Upper lobe of left lung (tissue), 6 donors: ENCODE measurements around the gene C15orf39. TPM values are rescaled to one million over a fixed set of nuclear protein-coding genes. Genes with fewer than 3 reads are reported as not detected.

Source experiments
- ATAC-seq, 2 donors: fragments of 200-7000 bp; cut with Tn5 transposase; one replicate each; pipeline ENCODE4 v1.9.1; 2022; ENCODE audit warnings: mild to moderate bottlenecking in 2 of 2, moderate library complexity in 2 of 2; ENCODE audit not compliant: low FRiP score in 2 of 2
- DNase-seq, 2 donors: peaks; one replicate each; pipeline ENCODE4 v3.0.0-alpha.2; 2019 to 2020
- H3K27ac ChIP-seq, 4 donors: fragments of 200-600 bp; sonication (generic); one replicate each; pipeline ENCODE4 v1.5.1; 2016 to 2019
- H3K27me3 ChIP-seq, 4 donors: fragments of 200-600 bp; sonication (generic); one replicate each; pipeline ENCODE4 v1.5.1; 2017 to 2019
- H3K36me3 ChIP-seq, 4 donors: fragments of 200-600 bp; sonication (generic); one replicate each; pipeline ENCODE4 v1.5.1; 2016 to 2019
- H3K4me1 ChIP-seq, 4 donors: fragments of 200-600 bp; sonication (generic); one replicate each; pipeline ENCODE4 v1.5.1; 2018 to 2019
- H3K4me3 ChIP-seq, 4 donors: fragments of 200-600 bp; sonication (generic); one replicate each; pipeline ENCODE4 v1.5.1; 2017 to 2019; ENCODE audit warnings: mild to moderate bottlenecking in 2 of 4, moderate library complexity in 1 of 4
- H3K9me3 ChIP-seq, 4 donors: fragments of 200-600 bp; sonication (generic); one replicate each; pipeline ENCODE4 v1.5.1; 2018 to 2019
- CTCF ChIP-seq, 6 experiments: fragments of 450-650 bp in 4 of 6; fragments of 200-600 bp in 2 of 6; sonication (generic) in 2 of 6; IDR thresholded peaks; one replicate each; pipeline ENCODE4 v1.5.1; 2016 to 2019; ENCODE audit warnings: antibody characterized with exemption in 6 of 6
- EP300 ChIP-seq, 4 donors: sonication (generic); formaldehyde crosslinking; IDR thresholded peaks; one replicate each; pipeline ENCODE4 v1.5.1; 2017; ENCODE audit warnings: antibody characterized with exemption in 4 of 4, control low read depth in 2 of 4
- POLR2A ChIP-seq, 4 donors: fragments of 450-650 bp; IDR thresholded peaks; one replicate each; pipeline ENCODE4 v1.5.1; 2016 to 2017; ENCODE audit warnings: antibody characterized with exemption in 4 of 4, mild to moderate bottlenecking in 2 of 4
- POLR2AphosphoS5 ChIP-seq, 2 donors: sonication (generic); formaldehyde crosslinking; IDR thresholded peaks; one replicate each; pipeline ENCODE4 v1.5.1; 2017; ENCODE audit warnings: antibody characterized with exemption in 2 of 2
- WGBS, 2 donors: methylation state at CpG; one replicate each; pipeline ENCODE4 v1.1.5; 2017 to 2018; 5-methylcytosine and 5-hydroxymethylcytosine counted together
- total RNA-seq, 6 donors: library from RNA; depleted of rRNA in 4 of 6; stranded (reverse); fragments of >200 nt in 4 of 6; gene quantifications; one replicate each; pipeline versions ENCODE4 v1.1.0 to v1.2.1, GENCODE V29; 2016 to 2021
- donor health status: DM: no; HTN: no; CAD: no; lungs with moderate emphysema.
- donor health status: DM: no; HTN: yes; CAD: no; lungs with severe emphysema.

C15orf39 gene
- total RNA-seq, 6 donors from 2014 or later = 25.4 to 44.6 (median 37.5) TPM

DNA sequence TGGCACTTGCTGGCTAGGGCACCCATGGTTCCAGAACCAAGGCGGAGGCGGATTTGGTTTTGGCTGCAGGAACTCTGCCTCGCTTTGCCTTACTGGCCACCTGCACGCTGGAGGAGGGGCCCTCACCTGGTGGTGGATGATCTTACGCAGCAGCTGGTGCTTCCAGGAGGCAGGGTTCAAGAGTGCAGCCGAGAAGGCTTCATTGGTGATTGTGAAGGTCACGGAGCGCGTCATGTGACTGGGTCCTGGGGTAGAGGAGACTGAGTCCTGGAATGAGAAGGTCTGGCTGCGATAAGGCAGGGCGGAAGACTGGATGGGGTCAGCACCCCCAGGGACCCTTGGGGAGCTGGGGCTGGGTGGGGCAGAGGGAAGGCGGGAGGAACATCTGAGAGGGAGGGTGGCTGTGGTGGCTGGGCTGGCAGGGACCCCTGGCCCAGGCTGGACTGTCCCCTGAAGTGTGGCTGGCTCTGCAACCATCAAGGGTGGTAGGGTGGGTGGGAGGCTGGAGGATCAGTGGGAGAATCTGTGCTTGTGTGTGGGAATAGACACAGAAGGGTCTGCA lies 30.7 kb downstream of the C15orf39 start:
- ATAC-seq (no peak), DNase-seq (no peak)
- H3K9me3 ChIP-seq = no peaks in the 10 kb centered on the region
- TF ChIP-seq CTCF (IDR thresholded peaks at IDR 0.05) (no peak), POLR2A (IDR thresholded peaks at IDR 0.05) (no peak), POLR2AphosphoS5 (IDR thresholded peaks at IDR 0.05) (no peak), EP300 (IDR thresholded peaks at IDR 0.05) (no peak)
- H3K4me3 ChIP-seq = no peak overlapping the region
- H3K27me3 ChIP-seq = no peaks in the 10 kb centered on the region
- 92 to 96% methylated on average over 6 to 12 of the region's 12 CpGs for WGBS, 2 donors
- H3K36me3 ChIP-seq = no peaks in the 10 kb centered on the region
- no peak overlapping the region for H3K27ac ChIP-seq
- H3K4me1 ChIP-seq = peaks cover 0 to 7% (median 2%) of the 10 kb centered on the region in 4 donors

DNA sequence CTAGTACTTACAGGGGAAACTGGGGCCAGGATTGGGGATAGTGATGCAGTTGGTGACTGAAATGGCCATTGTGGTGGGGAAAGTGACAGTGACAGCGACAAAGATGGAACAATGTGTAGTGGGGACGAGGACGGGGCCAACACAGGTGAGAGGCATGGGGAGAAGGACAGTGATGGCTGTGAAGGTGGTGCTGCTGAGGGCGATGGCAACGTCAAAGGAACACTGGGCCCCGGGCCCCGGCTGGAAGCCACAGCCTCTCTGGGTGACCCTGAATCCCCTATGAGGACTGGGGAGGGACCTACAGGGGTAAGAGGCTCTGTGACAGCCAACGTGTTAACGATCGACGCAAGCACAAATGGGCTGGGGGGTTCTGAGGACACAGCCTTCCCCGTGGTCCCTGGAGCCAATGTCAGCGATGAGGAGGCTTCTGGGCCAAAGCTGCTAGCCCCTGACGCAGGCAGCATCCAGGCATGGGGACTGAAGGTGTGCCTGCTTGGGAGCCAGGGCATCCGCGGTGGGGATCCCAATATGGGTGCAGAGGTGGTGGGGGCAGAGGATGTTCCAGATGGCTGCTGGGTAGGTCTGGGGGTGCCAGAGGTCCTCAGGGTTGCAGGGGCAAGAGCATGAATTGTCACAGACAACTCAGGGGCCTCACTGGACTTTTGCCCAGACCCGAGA lies 31.3 kb downstream of the C15orf39 start:
- 86 to 93% methylated on average over 12 to 17 of the region's 17 CpGs for WGBS, 2 donors
- Histone ChIP-seq H3K9me3 (no peaks in the 10 kb centered on the region), H3K27me3 (no peaks in the 10 kb centered on the region), H3K4me3 (no peak overlapping the region), H3K27ac (no peak overlapping the region), H3K36me3 (no peaks in the 10 kb centered on the region), H3K4me1 (peaks cover 0 to 7% (median 2%) of the 10 kb centered on the region in 4 donors)
- ATAC-seq (no peak), DNase-seq (no peak)
- TF ChIP-seq POLR2AphosphoS5 (IDR thresholded peaks at IDR 0.05) (no peak), EP300 (IDR thresholded peaks at IDR 0.05) (no peak), CTCF (IDR thresholded peaks at IDR 0.05) (no peak), POLR2A (IDR thresholded peaks at IDR 0.05) (no peak)

DNA sequence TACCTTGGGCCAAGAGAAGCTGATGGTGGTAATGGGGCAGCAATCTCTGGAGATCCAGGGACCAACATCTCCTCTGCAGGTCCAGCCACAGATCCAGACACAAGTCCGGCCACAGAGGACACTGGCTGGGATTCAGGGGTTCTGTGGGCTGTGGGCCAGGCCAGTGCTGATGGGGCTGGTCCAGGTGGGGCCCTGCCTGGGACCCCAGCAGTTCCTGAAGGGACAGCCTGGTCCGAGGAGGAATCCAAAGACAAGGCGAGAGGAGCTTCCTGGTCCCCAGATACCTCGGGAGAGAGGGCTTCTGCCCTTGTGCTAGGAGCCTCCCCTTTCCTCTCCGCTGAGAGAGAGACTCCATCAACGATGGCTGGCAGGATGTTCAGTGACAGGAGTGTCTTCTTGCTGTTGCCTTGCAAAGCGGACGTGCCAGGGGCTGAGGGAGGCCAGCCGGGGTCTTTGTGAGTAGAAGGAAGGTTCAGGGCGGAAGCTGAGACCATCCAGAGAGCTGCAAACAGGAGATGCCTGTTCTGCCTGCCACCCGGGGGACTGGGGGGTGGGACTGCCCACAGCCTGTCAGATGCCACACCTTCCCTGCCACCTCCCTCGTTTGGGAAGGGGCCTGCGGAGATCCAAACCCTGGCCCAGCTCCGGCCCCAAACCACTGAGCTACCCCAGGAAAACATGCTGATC lies 32.0 kb downstream of the C15orf39 start:
- ATAC-seq (no peak), DNase-seq (no peak)
- Histone ChIP-seq H3K36me3 (no peaks in the 10 kb centered on the region), H3K9me3 (no peaks in the 10 kb centered on the region), H3K4me3 (no peak overlapping the region), H3K4me1 (peaks cover 0 to 7% (median 2%) of the 10 kb centered on the region in 4 donors), H3K27me3 (no peaks in the 10 kb centered on the region), H3K27ac (no peak overlapping the region)
- TF ChIP-seq CTCF (IDR thresholded peaks at IDR 0.05) (no peak), POLR2A (IDR thresholded peaks at IDR 0.05) (no peak)
- WGBS, 2 donors = 65 to 71% methylated on average over 6 to 14 of the region's 14 CpGs

GRCh38 chr15:75234191-75234810 lies 32.6 kb downstream of the C15orf39 start:
- TF ChIP-seq POLR2AphosphoS5 (IDR thresholded peaks at IDR 0.05) (no peak), POLR2A (IDR thresholded peaks at IDR 0.05) (no peak), EP300 (IDR thresholded peaks at IDR 0.05) (no peak), CTCF (IDR thresholded peaks at IDR 0.05) (no peak)
- ATAC-seq = no peak
- 69 to 87% methylated on average over 3 to 4 of the region's 5 CpGs for WGBS, 2 donors
- H3K4me1 ChIP-seq = peaks cover 0 to 7% (median 2%) of the 10 kb centered on the region in 4 donors
- no peaks in the 10 kb centered on the region for H3K36me3 ChIP-seq
- no peak for DNase-seq
- H3K27me3 ChIP-seq = no peaks in the 10 kb centered on the region
- H3K27ac ChIP-seq = no peak overlapping the region
- H3K4me3 ChIP-seq = no peak overlapping the region
- H3K9me3 ChIP-seq = no peaks in the 10 kb centered on the region
